ENCODE data around the gene AGBL1. TPM values are rescaled to one million over a fixed set of nuclear protein-coding genes. Genes with fewer than 3 reads are reported as not detected.
"Not testable (repeated sequence)": the region's sequence is repeated elsewhere in the genome, so short reads cannot be mapped to it uniquely, and the experiment has no call there.

The AGBL1 gene
- total RNA-seq, 1 donor = not detected

- H3K4me3 ChIP-seq (ENCODE audit: low read depth, low read length) = no peak overlapping the region
- TF ChIP-seq CTCF (IDR thresholded peaks at IDR 0.05; ENCODE audit: insufficient read depth, low read length) = no peak
- no peak for DNase-seq (ENCODE audit: low read depth)
These were observed 447.4 kb downstream of the AGBL1 start for GRCh38 chr15:86526938-86527690.

- DNase-seq (ENCODE audit: low read depth); H3K4me3 ChIP-seq (ENCODE audit: low read depth, low read length): not testable (repeated sequence)
These were observed 448.4 kb downstream of the AGBL1 start for GRCh38 chr15:86528094-86528493.

GRCh38 chr15:86538141-86538540, 458.5 kb downstream of the AGBL1 start:
- no peak overlapping the region for H3K4me3 ChIP-seq (ENCODE audit: low read depth, low read length)
- no peak for TF ChIP-seq CTCF (IDR thresholded peaks at IDR 0.05; ENCODE audit: insufficient read depth, low read length)
- no peak for DNase-seq (ENCODE audit: low read depth)

GRCh38 chr15:86540840-86541467, 461.3 kb downstream of the AGBL1 start:
- no peak overlapping the region for H3K4me3 ChIP-seq (ENCODE audit: low read depth, low read length)
- no peak for TF ChIP-seq CTCF (IDR thresholded peaks at IDR 0.05; ENCODE audit: insufficient read depth, low read length)
- no peak for DNase-seq (ENCODE audit: low read depth)

- no peak for DNase-seq (ENCODE audit: low read depth)
- no peak overlapping the region for H3K4me3 ChIP-seq (ENCODE audit: low read depth, low read length)
- TF ChIP-seq CTCF (IDR thresholded peaks at IDR 0.05; ENCODE audit: insufficient read depth, low read length) = no peak
These were observed 461.9 kb downstream of the AGBL1 start for GRCh38 chr15:86541540-86541939.

GRCh38 chr15:86550075-86550474, 470.4 kb downstream of the AGBL1 start:
- DNase-seq (ENCODE audit: low read depth) = no peak
- no peak for TF ChIP-seq CTCF (IDR thresholded peaks at IDR 0.05; ENCODE audit: insufficient read depth, low read length)
- no peak overlapping the region for H3K4me3 ChIP-seq (ENCODE audit: low read depth, low read length)

GRCh38 chr15:86553108-86553507, 473.4 kb downstream of the AGBL1 start:
- no peak for TF ChIP-seq CTCF (IDR thresholded peaks at IDR 0.05; ENCODE audit: insufficient read depth, low read length)
- no peak overlapping the region for H3K4me3 ChIP-seq (ENCODE audit: low read depth, low read length)
- no peak for DNase-seq (ENCODE audit: low read depth)

All from fibroblast of the aortic adventitia (primary cell).